Astrocyte of the cerebellum (primary cell): ENCODE data around the gene ELOVL2.

Experiments used
- DNase-seq: peaks from one replicate; pipeline ENCODE4 v3.0.0-alpha.2; 2011; ENCODE audit warnings: low read depth
- H3K4me3 ChIP-seq: 2 replicates; pipeline ENCODE4 v1.5.1; 2011; ENCODE audit warnings: mild to moderate bottlenecking, low read depth, low read length, moderate library complexity
- in situ Hi-C: cut with HindIII; loops from 2 replicates; pipeline ENCODE4 v1.10.0; 2017; ENCODE audit warnings: low sequenced_read_pairs
- TF ChIP-seq, protein P1 (sequence below): IDR thresholded peaks from 2 replicates; pipeline ENCODE4 v1.5.1; 2012; ENCODE audit warnings: low read length, low read depth, moderate library complexity, mild to moderate bottlenecking; ENCODE audit errors: missing control alignments

Gene ELOVL2

DNA sequence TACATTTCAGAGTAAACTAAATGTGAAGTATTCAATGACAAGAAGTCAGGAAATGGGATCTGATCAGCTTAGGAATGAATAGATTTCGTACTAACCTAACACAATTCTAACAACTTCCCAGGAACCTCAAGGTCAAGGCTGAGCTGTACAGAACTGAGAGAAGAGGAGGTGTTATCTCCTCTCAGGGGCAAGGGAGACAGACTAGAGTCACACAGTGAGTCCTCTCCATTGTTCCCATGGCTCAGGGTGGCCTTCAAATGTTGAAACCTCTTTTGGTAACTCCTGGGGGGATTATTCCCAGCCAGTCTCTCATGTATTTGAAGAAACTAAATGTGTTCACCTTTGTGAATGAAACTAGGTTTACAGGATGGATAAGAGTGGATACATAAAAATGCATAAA, 27.7 kb downstream of the ELOVL2 start:
- TF ChIP-seq, protein P1, sequence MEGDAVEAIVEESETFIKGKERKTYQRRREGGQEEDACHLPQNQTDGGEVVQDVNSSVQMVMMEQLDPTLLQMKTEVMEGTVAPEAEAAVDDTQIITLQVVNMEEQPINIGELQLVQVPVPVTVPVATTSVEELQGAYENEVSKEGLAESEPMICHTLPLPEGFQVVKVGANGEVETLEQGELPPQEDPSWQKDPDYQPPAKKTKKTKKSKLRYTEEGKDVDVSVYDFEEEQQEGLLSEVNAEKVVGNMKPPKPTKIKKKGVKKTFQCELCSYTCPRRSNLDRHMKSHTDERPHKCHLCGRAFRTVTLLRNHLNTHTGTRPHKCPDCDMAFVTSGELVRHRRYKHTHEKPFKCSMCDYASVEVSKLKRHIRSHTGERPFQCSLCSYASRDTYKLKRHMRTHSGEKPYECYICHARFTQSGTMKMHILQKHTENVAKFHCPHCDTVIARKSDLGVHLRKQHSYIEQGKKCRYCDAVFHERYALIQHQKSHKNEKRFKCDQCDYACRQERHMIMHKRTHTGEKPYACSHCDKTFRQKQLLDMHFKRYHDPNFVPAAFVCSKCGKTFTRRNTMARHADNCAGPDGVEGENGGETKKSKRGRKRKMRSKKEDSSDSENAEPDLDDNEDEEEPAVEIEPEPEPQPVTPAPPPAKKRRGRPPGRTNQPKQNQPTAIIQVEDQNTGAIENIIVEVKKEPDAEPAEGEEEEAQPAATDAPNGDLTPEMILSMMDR, result no peak
- DNase-seq, result no peak
- H3K4me3 ChIP-seq, result no peak overlapping the region
- in situ Hi-C loops, result no loop called here

- DNase-seq, result no peak
- TF ChIP-seq, protein P1, result no peak
- in situ Hi-C loops, result no loop called here
- H3K4me3 ChIP-seq, result no peak overlapping the region
Measured at GRCh38 chr6:11015102-11015501, 29.0 kb downstream of the ELOVL2 start.

- no peak for DNase-seq
- TF ChIP-seq, protein P1, result no peak
- H3K4me3 ChIP-seq, result no peak overlapping the region
- in situ Hi-C loops, result no loop called here
Measured at GRCh38 chr6:11013721-11014070, 30.4 kb downstream of the ELOVL2 start.

DNA sequence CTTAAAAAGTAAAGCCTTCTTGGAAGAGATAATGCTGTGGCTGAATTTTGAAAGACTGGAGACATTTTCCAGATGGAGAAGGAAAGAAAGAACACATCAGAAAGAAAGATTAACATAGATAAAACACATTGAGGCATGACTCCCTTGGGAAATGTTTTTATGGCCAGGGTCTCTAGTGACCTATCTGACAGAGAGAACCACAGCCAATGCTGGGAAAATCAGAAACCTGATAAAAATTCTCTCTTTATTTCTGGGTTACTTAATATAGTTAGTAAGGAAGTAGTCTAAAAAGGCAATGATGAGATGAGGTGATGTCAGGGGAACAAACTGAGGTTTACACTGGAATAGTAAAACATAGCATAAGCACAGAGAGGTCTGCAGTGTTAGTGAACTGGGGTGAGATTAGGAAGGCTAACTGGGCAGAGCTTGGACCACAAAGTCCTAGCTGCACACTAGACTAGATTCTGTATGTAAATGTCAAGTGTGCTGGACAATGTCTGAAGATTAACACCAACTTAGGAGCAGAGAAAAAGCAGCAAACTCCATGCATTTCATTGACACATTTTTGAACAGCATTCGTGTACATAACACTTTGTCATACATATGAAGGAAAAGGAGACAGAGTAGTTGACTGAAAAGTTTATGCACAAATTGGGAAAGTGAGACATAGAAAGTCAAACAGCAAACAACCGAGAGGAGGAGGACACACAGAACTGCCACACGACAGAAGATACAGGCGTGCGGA, 31.0 kb downstream of the ELOVL2 start:
- H3K4me3 ChIP-seq, result no peak overlapping the region
- TF ChIP-seq, protein P1, result no peak
- no peak for DNase-seq
- in situ Hi-C loops, result no loop called here

GRCh38 chr6:11012295-11012754, 31.8 kb downstream of the ELOVL2 start:
- DNase-seq, result no peak
- in situ Hi-C loops, result no loop called here
- TF ChIP-seq, protein P1, result no peak
- H3K4me3 ChIP-seq, result no peak overlapping the region

DNA sequence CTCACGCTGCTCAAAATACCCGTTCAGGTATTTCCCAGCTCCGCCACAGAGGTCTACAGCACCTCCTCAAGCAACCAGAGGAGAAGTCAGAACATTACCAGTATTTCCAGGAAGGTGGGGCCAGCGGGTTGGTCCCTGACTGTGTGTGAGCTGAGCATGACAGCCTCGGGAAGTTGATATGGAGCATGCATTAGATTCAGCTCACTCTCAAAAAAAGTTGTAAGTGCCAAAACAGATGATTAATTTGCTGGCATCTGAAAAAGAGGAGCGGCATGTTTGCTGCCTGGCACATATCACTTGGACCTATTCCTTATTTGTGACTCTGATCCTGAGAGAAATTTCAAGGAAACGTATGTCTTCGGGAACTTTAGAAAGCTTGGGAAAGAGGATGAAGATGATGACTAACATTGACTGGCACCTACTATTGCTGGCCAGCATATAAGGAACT, 32.3 kb downstream of the ELOVL2 start:
- TF ChIP-seq, protein P1, result no peak
- no peak for DNase-seq
- in situ Hi-C loops, result no loop called here
- H3K4me3 ChIP-seq, result no peak overlapping the region
